CD4-positive, alpha-beta T cell treated with Interleukin-2 at 100 ng/mL for 4 hours (primary cell): ENCODE results near the gene PARD6B.

Experiments used
- DNase-seq: peaks from one replicate; pipeline ENCODE4 v3.0.0-alpha.2; 2020; ENCODE audit warnings: low spot score

PARD6B gene

DNA sequence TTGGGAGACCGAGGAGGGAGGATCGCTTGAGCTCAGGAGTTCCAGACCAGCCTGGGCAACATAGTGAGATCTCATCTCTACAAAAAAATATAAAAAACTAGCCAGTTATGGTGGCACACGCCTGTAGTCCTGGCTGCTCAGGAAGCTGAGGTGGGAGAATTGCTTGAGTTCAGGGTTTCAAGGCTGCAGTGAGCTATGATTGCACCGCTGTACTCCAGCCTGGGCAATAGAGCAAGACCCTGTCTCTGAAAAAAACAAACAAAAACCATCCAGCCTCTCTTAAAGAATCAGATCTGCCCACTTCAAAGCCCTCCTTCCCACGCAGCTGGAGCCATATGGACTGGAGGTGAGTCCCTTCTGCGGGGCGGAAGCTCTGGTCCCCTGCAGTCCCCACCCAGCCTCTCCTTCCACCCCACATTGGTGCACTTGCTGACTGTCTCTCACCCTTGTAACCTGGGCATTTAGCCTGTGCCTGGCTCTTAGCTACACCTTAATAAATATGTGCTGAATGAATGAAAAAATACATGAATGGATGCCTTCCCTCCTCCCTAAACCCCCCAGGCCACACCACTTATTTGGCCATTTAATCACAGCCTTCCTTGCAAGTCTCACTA is 7.2 kb upstream of the PARD6B start:
- no peak for DNase-seq

- DNase-seq: no peak
Observed at GRCh38 chr20:50724851-50725723, 6.3 kb upstream of the PARD6B start.

- no peak for DNase-seq
Observed at GRCh38 chr20:50725724-50726005, 5.7 kb upstream of the PARD6B start.

DNA sequence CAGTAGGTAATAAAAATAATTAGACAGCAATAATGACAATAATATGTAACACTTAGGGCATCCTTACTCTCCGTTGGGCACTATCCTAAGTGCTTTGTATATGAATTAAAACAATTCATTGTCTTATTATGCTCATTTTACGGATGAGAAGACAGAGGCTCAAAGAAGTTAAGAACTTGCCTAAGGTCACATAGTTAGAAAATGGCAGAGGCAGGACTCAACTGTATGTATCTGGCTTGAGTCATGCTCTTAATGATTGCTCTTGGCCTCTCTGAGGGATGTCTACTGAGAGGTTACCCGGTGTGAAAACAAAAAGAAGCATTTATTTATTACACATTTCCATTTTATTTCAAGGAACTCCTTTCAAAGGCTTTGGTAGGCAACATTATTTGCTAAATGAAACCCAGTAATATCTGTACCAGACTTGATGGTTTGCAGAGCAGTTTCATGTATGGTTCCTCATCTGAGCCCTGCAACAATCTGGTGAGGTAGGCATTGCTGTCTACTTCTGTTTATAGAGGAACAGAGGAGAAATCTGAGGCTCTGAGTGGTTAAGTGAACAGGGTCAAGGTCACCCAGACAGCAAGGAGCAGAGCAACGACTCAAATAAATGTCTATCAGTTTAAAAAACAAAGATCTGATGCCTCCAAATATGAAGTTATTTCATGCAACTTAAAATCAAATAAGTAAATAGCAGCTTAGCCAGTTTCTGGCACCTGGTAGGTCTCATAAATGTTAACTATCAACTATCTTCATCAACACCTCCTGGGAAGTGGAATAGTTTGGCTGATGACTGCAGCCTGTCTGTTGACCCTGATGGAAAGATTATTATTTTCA is 4.2 kb upstream of the PARD6B start:
- no peak for DNase-seq

- no peak for DNase-seq
Observed at GRCh38 chr20:50727792-50728485, 3.4 kb upstream of the PARD6B start.

DNA sequence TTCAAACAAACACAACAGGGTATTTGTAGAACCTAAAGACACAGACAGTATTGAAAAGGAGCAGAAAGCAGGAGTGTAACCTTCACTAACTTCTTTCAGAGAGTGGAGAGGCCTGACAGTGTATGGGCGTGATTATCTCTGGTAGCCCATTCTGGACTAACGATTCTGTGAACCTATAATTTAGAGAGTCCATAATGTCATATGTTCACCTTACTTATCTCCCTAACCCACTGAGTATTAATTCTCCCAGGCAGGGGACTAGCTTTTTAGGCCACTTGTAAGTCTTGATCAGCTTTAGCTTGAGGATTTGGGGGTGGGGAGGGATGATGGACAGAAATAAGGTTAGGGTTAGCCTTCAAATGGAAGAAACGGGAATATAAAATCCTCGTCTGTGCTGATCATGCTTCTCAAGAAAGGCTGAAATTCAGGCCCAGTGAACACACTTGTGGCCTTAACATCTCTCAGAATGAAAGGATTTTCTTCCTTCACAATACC is 2.8 kb upstream of the PARD6B start:
- no peak for DNase-seq

DNA sequence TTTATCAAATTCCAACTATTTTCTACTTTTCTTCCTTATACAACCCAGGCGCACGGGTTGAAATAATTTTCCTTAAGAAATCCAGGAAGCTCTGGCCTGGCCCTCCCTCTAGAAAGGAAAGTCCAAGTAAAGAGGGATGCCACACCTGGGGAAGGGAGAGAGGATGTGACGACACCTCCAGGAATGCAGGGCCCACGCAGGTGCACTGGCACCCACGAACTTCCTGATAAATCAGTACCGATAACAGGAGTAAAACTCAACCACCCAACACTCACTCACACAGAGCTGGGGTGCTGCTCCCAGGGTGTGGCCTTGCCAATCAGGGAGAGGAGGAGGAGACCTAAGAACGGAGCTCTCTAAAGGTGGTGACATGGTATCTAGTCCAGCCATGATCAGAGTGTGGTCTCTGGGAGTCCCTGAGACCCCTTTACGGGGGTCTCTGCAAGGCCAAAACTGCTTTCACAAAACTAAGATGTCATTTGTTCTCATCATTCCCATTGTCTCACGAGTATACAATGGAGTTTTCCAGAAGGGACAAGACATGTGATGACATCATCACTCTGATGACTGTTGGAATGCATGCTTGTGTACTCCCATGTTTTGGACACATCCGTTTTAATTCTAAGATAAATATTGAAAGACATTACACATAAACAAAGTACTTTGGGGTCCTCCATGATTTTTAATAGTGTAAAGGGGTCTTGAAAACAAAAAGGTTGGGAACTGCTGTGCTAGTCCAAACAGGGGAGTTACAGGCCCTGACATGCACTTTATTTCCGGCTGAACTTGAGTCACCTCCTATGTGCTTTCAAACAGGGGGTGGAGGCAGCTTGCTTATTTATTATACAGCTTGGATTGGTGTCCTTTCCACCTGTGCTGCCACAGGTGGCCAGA is 2.2 kb upstream of the PARD6B start:
- DNase-seq: no peak

DNA sequence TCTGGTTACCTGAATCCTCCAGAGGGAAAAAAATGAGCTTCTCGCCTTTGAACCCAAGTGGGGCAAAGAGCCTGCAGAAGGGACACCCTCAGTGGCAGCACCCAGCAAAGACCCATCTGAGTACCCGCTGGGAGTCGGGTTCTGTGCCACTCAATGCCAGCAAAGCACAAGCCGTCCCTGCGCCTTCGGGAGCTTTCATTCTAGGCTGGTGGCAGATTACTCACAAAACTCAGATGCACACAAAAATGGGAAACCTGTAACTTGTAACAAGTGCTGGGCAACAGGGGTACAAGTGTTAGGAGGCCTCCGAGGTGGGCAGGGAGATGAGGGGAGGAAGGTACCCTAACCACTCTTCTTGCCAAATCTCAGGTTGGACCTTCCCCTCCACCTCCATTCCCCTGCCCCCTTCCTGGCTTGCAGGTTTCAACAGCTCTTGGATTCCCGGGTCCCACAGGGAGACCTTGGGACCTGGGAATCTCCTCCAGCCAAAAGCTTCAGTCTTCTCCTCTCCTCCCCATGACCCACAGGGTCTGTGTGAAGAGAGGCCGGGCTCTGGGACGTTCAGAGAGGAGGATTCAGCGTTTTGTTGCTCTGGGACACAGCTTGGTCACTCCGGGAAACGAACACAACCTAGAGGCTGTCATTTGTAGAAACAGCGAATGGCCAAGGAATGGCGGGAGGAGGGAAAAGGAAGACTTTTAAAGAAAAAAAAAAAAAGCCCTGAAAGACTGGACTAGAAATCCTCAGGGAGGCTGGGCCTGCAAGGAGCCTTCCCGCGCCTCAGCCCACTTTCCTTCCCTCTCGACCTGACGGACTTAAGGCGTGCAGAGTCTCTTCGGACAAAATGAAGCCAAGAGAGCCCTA is 1.2 kb upstream of the PARD6B start:
- DNase-seq: no peak

DNA sequence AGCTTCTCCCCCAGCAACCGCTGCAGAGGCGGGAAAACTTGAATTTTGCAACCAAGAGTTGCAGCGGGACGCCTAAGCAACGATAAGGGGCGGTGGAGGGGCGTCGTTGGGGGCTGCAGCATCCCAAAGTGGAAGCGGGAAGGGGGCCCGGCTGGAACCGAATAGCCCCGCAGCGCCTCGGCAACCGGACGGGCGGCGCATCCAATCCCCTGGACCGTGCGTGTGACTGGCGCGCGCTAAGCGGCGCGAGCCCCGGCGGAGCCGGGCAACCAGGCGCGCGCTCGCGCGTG is 670 bp upstream of the PARD6B start:
- DNase-seq: no peak

GRCh38 chr20:50731930-50732690 is 730 bp downstream of the PARD6B start:
- DNase-seq: no peak

DNA sequence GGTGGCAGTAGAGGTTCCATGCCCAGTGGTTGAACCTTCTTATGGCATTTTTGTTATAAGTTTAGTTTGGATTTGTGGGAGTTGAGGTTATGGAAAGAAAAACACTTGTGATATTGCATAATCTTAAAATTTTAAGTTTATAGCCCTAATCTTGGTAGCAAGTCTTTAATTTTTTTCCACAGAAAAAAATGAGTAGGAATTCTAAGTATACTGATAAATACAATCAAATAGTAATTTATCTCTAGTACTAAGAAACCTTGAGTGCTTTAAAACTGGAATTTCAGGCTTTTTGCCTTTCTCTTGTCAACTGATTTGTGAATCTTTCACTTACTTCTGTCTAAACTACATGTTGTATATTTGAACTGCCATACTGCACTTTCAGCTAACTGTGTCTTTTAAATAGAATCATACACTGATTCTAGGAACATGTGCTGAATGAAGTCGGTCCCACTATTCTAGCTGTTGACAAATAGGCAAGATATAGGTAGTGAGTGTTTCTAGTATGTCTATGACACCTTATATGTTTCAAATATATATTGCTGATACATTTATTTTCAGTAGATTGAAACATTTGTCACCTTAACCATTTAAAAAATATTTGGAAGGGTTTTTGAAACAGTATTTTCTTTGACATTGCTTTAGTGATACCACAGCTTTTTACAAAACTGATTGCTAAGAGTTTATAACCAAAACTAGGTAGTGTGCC is 2.4 kb downstream of the PARD6B start:
- DNase-seq: no peak

DNA sequence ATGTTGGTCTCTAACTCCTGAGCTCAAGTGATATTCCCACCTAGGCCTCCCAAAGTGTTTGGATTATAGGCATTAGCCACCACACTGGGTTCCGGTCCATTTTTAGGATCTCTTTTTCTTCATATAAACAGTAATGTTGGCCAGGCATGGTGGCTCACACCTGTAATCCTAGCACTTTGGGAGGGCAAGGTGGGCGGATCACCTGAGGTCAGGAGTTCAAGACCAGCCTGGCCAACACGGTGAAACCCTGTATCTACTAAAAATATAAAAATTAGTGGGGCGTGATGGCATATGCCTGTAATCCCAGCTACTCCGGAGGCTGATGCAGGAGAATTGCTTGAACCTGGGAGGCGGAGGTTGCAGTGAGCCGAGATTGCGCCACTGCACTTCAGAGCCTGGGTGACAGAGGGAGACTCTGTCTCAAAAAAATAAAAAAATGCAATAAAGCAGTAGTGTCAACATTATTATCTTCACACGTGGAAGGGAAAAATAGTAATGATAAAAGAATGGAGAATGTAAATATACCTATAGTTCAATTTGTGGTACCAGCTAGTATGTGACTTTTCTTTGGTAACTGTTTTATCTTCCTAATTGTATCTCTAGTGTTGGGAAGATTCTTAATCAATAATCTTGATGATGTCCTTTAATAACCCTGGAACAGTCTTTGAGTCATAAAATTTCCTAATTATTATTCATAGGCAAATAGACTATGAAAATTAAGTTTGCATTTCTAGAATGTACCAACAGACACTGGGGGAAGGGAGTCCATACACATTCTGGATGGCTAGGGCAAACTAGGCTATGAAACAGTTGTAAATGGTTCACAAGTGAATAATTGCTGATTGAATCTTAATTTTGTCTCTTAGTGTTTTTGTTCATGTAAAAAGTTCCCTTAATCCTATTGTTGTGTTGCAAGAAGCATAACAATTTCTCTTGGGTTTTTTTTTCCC is 3.6 kb downstream of the PARD6B start:
- DNase-seq: no peak

DNA sequence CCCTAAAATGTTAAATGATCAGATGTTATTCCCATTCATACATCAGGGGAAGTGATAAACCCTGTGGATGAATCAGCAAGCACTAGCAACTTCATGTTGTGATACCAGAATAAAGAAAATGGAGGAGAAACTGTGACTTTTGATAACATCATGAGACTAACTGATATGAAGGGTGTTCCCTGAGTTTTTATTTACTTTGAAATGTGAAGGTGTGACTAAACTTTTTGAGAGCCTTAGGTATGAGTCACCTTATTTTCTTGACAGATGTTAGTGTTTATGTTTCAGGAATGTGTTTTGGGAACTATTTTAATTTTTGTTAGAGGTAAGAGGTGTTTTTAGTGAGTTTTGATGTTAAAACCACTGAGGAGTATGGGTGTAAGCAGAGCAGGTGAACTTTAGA is 4.4 kb downstream of the PARD6B start:
- no peak for DNase-seq

- DNase-seq: no peak
Observed at GRCh38 chr20:50737352-50737751, 6.0 kb downstream of the PARD6B start.

DNA sequence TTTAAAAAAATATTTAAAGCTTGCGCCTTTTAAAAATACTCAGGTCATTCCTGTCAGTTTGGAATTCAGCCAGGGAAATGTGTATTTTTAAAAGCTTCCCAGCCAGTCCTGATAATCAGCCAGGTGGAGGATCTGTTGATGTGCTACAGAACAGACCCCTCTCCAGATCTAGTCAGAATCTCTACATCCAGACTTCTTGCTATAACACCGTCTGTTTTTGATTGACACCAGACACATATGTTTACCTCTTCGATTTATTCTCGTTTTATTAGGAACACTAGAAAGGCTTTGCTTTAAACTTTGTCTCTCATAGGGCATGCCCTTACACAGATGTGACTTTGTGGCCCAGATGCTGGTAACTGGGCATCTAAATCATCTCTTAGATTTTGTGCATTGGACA is 11.7 kb downstream of the PARD6B start:
- no peak for DNase-seq

DNA sequence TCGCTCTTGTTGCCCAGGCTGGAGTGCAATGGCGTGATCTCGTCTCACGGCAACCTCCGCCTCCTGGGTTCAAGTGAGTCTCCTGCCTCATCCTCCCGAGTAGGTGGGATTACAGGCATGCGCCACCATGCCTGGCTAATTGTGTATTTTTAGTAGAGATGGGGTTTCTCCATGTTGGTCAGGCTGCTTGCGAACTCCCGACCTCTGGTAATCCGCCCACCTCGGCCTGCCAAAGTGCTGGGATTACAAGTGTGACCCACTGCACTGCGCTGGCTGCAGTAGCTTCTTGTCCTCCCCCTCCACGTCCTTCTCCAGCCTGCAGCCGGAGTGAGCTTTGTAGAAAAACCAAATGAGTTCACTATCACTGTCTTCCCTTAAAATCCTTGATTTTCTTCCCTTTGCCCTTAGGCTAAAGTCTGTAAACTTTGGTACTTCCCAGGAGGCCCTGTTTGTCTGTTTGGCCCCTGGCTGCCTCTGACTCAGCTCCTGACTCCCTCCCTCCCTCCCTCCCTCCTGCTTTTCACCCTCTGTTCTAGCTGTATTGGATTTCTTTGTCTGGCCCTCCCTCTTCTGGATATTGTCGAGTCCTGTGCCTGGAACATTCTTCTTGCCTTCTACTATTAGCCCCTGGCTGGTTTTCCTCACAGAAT is 12.9 kb downstream of the PARD6B start:
- DNase-seq: no peak

DNA sequence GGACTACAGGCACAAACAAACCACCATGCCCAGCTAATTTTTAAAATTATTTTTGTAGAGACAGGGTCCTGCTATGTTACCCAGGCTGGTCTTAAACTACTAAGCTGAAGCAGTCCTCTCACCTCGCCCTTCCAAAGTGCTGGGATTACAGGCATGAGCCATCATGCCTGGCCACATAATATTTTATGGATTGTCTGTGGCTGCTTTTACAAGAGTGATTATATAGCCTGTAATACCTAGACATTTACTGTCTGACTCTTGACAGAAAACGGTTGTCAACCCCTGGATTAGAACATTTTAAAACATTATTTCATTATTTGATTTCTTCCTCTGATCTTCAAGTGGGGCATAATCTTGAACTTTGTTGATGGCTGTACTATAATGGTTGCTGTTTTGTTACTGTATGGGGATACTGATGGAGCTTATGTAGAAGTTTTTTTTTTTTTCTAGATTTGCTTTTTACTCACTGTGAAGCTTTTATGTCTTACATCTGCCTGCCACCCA is 14.3 kb downstream of the PARD6B start:
- DNase-seq: no peak
